CD8-positive, alpha-beta memory T cell (primary cell): Measurements from ENCODE around the gene COL26A1. TPM values are rescaled to one million over a fixed set of nuclear protein-coding genes. Genes with fewer than 3 reads are reported as not detected.

Source experiments
- CTCF ChIA-PET: fragments of 350-600 bp; sonication (Branson Sonifier 250); formaldehyde crosslinking; loops from one replicate; lab custom pipeline; 2021; ENCODE audit warnings: antibody characterized with exemption; lab: Charles Lee
- POLR2A ChIA-PET: fragments of 350-600 bp; sonication (Branson Sonifier 250); formaldehyde crosslinking; loops from one replicate; lab custom pipeline; 2021; ENCODE audit warnings: antibody characterized with exemption; lab: Charles Lee
- DNase-seq, 5 donors: peaks; one replicate each; pipeline versions ENCODE4 v3.0.0 to v3.0.0-alpha.2; 2020 to 2022; ENCODE audit warnings: mixed read lengths in 1 of 5
- H3K27ac ChIP-seq: one replicate; pipeline ENCODE4 v1.7.0; 2013; ENCODE audit warnings: low read depth, mild to moderate bottlenecking, low read length, moderate library complexity
- H3K27me3 ChIP-seq: 2 replicates; pipeline ENCODE4 v1.7.0; 2013; ENCODE audit warnings: low read length, mild to moderate bottlenecking; ENCODE audit not compliant: insufficient read depth, poor library complexity, severe bottlenecking
- H3K36me3 ChIP-seq: 2 replicates; pipeline ENCODE4 v1.7.0; 2013; ENCODE audit warnings: mild to moderate bottlenecking, low read length, moderate library complexity; ENCODE audit not compliant: insufficient read depth
- H3K4me1 ChIP-seq: 2 replicates; pipeline ENCODE4 v1.7.0; 2013; ENCODE audit warnings: mild to moderate bottlenecking, low read length, moderate library complexity; ENCODE audit not compliant: insufficient read depth
- H3K4me3 ChIP-seq: 2 replicates; pipeline ENCODE4 v1.7.0; 2013; ENCODE audit warnings: mild to moderate bottlenecking, low read length
- H3K9me3 ChIP-seq: 2 replicates; pipeline ENCODE4 v1.7.0; 2013; ENCODE audit warnings: mild to moderate bottlenecking, low read length
- H3K27ac Mint-ChIP-seq, 8 donors: one replicate each; pipeline ENCODE4 v1.8.0; 2020 to 2021; ENCODE audit warnings: mixed read lengths in 8 of 8, mild to moderate bottlenecking in 6 of 8, inconsistent platforms in 3 of 8, moderate library complexity in 3 of 8
- H3K27me3 Mint-ChIP-seq, 2 donors: one replicate each; pipeline ENCODE4 v1.8.0; 2020 to 2021; ENCODE audit warnings: mixed read lengths in 2 of 2, mild to moderate bottlenecking in 1 of 2, moderate library complexity in 1 of 2
- H3K36me3 Mint-ChIP-seq, 3 donors: one replicate each; pipeline ENCODE4 v1.8.0; 2020 to 2021; ENCODE audit warnings: mixed read lengths in 3 of 3, inconsistent platforms in 1 of 3, mild to moderate bottlenecking in 1 of 3
- H3K4me1 Mint-ChIP-seq, 3 donors: one replicate each; pipeline ENCODE4 v1.8.0; 2020 to 2021; ENCODE audit warnings: mixed read lengths in 3 of 3, inconsistent platforms in 1 of 3, mild to moderate bottlenecking in 1 of 3
- H3K4me3 Mint-ChIP-seq, 7 donors: one replicate each; pipeline ENCODE4 v1.8.0; 2020 to 2021; ENCODE audit warnings: mixed read lengths in 7 of 7, mild to moderate bottlenecking in 6 of 7, moderate library complexity in 4 of 7, inconsistent platforms in 2 of 7
- H3K9me3 Mint-ChIP-seq, 5 donors: one replicate each; pipeline ENCODE4 v1.8.0; 2020 to 2022; ENCODE audit warnings: mixed read lengths in 5 of 5, mild to moderate bottlenecking in 3 of 5, moderate library complexity in 2 of 5, inconsistent platforms in 1 of 5
- polyA plus RNA-seq: library from polyadenylated mRNA; unstranded; fragments of 300-500 nt; fragmentation: Illumina TruSeq; gene quantifications from one replicate; pipeline ENCODE4 v1.2.3, GENCODE V29; 2021
- total RNA-seq, 2 experiments: library from RNA; stranded (reverse); gene quantifications; one replicate each; pipeline ENCODE4 v1.2.3, GENCODE V29; 2021

COL26A1 gene
- total and polyA plus RNA-seq, 3 experiments from 2014 or later = not detected

DNA sequence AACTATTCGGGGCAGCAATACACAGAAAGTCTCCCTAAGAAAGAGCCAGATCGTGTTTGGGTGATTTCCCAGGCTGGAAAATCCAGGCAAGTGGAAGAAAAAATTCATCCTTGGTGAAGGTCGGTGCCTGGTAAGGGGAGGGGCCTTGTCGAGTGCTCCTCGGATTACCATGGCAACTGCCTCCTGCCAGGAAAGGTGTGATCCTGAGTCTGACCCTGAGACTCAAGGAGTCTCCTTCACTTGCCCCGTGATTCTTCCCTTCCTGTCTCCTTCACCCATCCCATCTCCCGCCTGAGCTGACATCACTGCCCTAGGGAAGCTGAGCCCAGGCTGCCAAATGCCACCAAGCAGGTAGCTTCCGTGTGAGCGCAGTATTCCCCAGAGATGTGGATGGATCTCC, 154.2 kb downstream of the COL26A1 start:
- peaks cover 16 to 26% of the 10 kb centered on the region in 2 donors for H3K27me3 Mint-ChIP-seq
- Histone ChIP-seq H3K4me3 (no peak overlapping the region), H3K4me1 (no peaks in the 10 kb centered on the region), H3K36me3 (no peaks in the 10 kb centered on the region), H3K9me3 (no peaks in the 10 kb centered on the region), H3K27me3 (no peaks in the 10 kb centered on the region), H3K27ac (no peak overlapping the region)
- POLR2A ChIA-PET = no interaction called here
- H3K27ac Mint-ChIP-seq = no peak overlapping the region
- CTCF ChIA-PET = no interaction called here
- DNase-seq = no peak
- no peaks in the 10 kb centered on the region for H3K4me1 Mint-ChIP-seq
- peaks cover 0 to 7% (median 0%) of the 10 kb centered on the region in 5 donors for H3K9me3 Mint-ChIP-seq
- no peak overlapping the region for H3K4me3 Mint-ChIP-seq
- no peaks in the 10 kb centered on the region for H3K36me3 Mint-ChIP-seq

GRCh38 chr7:101517304-101517703, 154.6 kb downstream of the COL26A1 start:
- H3K4me1 ChIP-seq = no peaks in the 10 kb centered on the region
- H3K27ac Mint-ChIP-seq = no peak overlapping the region
- no peak overlapping the region for H3K4me3 Mint-ChIP-seq
- no peaks in the 10 kb centered on the region for H3K36me3 ChIP-seq
- DNase-seq = no peak
- H3K9me3 Mint-ChIP-seq = peaks cover 0 to 7% (median 0%) of the 10 kb centered on the region in 5 donors
- no peaks in the 10 kb centered on the region for H3K27me3 ChIP-seq
- no peak overlapping the region for H3K27ac ChIP-seq
- POLR2A ChIA-PET = no interaction called here
- H3K27me3 Mint-ChIP-seq = peaks cover 13 to 26% of the 10 kb centered on the region in 2 donors
- H3K36me3 Mint-ChIP-seq = no peaks in the 10 kb centered on the region
- H3K4me3 ChIP-seq = no peak overlapping the region
- no peaks in the 10 kb centered on the region for H3K9me3 ChIP-seq
- CTCF ChIA-PET = no interaction called here
- H3K4me1 Mint-ChIP-seq = no peaks in the 10 kb centered on the region

DNA sequence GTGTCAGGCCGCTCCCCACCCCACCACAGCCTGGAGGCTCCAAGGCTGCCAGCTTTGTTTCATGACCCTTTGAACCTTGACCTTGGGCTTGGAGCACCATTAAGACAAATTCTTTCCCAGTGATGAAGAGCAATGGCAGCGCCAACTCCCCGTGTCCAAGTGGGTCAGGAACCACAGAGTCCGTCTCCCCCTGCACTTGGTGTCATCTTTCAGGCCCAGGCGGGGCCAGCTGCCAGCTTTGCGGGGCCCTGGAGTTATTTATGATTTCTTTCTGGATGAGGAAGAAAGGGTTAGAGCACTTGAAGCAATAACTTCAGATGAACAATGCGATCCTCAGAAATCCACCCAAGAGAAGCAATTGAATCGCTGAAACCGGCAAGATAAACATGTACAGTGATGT, 155.7 kb downstream of the COL26A1 start:
- DNase-seq = no peak
- H3K4me3 ChIP-seq = no peak overlapping the region
- H3K27me3 Mint-ChIP-seq = peaks cover 13 to 21% of the 10 kb centered on the region in 2 donors
- H3K36me3 ChIP-seq = no peaks in the 10 kb centered on the region
- no peaks in the 10 kb centered on the region for H3K4me1 Mint-ChIP-seq
- no peaks in the 10 kb centered on the region for H3K27me3 ChIP-seq
- ChIA-PET POLR2A (no interaction called here), CTCF (no interaction called here)
- H3K27ac Mint-ChIP-seq = no peak overlapping the region
- H3K36me3 Mint-ChIP-seq = no peaks in the 10 kb centered on the region
- no peaks in the 10 kb centered on the region for H3K4me1 ChIP-seq
- no peaks in the 10 kb centered on the region for H3K9me3 ChIP-seq
- peaks cover 0 to 7% (median 0%) of the 10 kb centered on the region in 5 donors for H3K9me3 Mint-ChIP-seq
- H3K4me3 Mint-ChIP-seq = no peak overlapping the region
- H3K27ac ChIP-seq = no peak overlapping the region

- Mint-ChIP-seq H3K36me3 (no peaks in the 10 kb centered on the region), H3K27ac (no peak overlapping the region), H3K4me3 (no peak overlapping the region), H3K27me3 (peaks cover 13 to 14% of the 10 kb centered on the region in 2 donors), H3K9me3 (peaks cover 0 to 7% (median 0%) of the 10 kb centered on the region in 5 donors), H3K4me1 (no peaks in the 10 kb centered on the region)
- Histone ChIP-seq H3K4me1 (no peaks in the 10 kb centered on the region), H3K36me3 (no peaks in the 10 kb centered on the region), H3K27me3 (no peaks in the 10 kb centered on the region), H3K9me3 (no peaks in the 10 kb centered on the region), H3K4me3 (no peak overlapping the region), H3K27ac (no peak overlapping the region)
- DNase-seq = no peak
- ChIA-PET POLR2A (no interaction called here), CTCF (no interaction called here)
Measured at GRCh38 chr7:101519324-101520023, 156.8 kb downstream of the COL26A1 start.

- POLR2A ChIA-PET = no interaction called here
Measured at GRCh38 chr7:101521430-101521925, 158.8 kb downstream of the COL26A1 start.

GRCh38 chr7:101522021-101522420, 159.3 kb downstream of the COL26A1 start:
- H3K9me3 Mint-ChIP-seq = peaks cover 0 to 7% (median 0%) of the 10 kb centered on the region in 5 donors
- Histone ChIP-seq H3K9me3 (no peaks in the 10 kb centered on the region), H3K27me3 (no peaks in the 10 kb centered on the region), H3K4me3 (no peak overlapping the region), H3K36me3 (no peaks in the 10 kb centered on the region), H3K4me1 (no peaks in the 10 kb centered on the region), H3K27ac (no peak overlapping the region)
- DNase-seq = no peak
- H3K27me3 Mint-ChIP-seq = peaks cover 5 to 16% of the 10 kb centered on the region in 2 donors
- no peak overlapping the region for H3K27ac Mint-ChIP-seq
- H3K4me3 Mint-ChIP-seq = no peak overlapping the region
- no peaks in the 10 kb centered on the region for H3K4me1 Mint-ChIP-seq
- POLR2A ChIA-PET = no interaction called here
- CTCF ChIA-PET = no interaction called here
- no peaks in the 10 kb centered on the region for H3K36me3 Mint-ChIP-seq

More at GRCh38 chr7:101521430-101521925, 158.8 kb downstream of the COL26A1 start:
- Histone ChIP-seq H3K4me1 (no peaks in the 10 kb centered on the region), H3K27me3 (no peaks in the 10 kb centered on the region), H3K4me3 (no peak overlapping the region), H3K27ac (no peak overlapping the region), H3K9me3 (no peaks in the 10 kb centered on the region), H3K36me3 (no peaks in the 10 kb centered on the region)
- no peak overlapping the region for H3K27ac Mint-ChIP-seq
- DNase-seq = no peak
- no peaks in the 10 kb centered on the region for H3K4me1 Mint-ChIP-seq
- no peak overlapping the region for H3K4me3 Mint-ChIP-seq
- peaks cover 7 to 16% of the 10 kb centered on the region in 2 donors for H3K27me3 Mint-ChIP-seq
- CTCF ChIA-PET = no interaction called here
- peaks cover 0 to 7% (median 0%) of the 10 kb centered on the region in 5 donors for H3K9me3 Mint-ChIP-seq
- no peaks in the 10 kb centered on the region for H3K36me3 Mint-ChIP-seq

DNA sequence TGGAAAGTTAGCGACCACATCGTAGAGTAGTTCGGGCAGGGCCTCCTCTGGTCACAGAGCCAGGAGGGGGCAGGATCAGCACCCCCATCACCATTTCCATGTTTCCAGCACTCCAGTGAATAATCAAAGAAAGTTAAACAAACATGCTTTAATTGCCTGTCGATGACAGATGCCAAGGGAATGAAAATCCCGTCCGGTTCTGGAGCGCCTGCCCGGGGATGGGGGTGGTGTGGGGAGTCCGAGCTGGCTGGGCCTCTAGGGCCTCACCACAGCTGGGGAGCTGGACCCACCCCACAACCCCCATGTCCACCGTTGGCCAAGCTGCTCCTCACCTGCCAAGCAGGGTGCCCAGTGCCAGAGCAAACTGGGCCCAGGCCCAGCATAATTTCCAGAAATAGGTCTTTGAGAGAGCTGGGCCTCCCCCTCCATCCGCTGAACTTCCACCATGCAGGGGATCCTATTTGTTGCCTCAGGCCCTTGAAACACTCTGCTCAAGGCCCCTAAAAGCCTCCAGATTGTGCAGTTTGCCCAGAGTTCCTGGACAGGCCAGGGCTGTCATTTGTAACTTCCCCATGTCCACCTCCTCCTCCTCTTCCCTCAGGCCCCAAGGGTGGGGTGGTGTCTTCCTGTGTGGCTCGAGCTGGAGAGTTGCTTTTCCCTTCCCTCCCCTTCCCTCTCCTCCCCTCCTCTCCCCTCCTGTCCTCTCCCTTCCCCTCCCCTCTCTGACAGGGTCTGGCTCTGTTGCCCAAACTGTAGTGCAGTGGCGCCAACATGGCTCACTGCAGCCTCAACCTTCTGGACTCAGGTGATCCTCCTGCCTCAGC, 165.4 kb downstream of the COL26A1 start:
- DNase-seq = no peak
- Histone ChIP-seq H3K4me3 (no peak overlapping the region), H3K27ac (no peak overlapping the region), H3K36me3 (no peaks in the 10 kb centered on the region), H3K4me1 (no peaks in the 10 kb centered on the region), H3K27me3 (no peaks in the 10 kb centered on the region), H3K9me3 (no peaks in the 10 kb centered on the region)
- Mint-ChIP-seq H3K4me1 (no peaks in the 10 kb centered on the region), H3K27me3 (peaks cover 21 to 27% of the 10 kb centered on the region in 2 donors), H3K27ac (peak overlapping the region in 1 of 8 donors; percentile 62), H3K9me3 (peaks cover 0 to 2% (median 0%) of the 10 kb centered on the region in 5 donors), H3K4me3 (no peak overlapping the region), H3K36me3 (no peaks in the 10 kb centered on the region)
- ChIA-PET CTCF (no interaction called here), POLR2A (no interaction called here)

DNA sequence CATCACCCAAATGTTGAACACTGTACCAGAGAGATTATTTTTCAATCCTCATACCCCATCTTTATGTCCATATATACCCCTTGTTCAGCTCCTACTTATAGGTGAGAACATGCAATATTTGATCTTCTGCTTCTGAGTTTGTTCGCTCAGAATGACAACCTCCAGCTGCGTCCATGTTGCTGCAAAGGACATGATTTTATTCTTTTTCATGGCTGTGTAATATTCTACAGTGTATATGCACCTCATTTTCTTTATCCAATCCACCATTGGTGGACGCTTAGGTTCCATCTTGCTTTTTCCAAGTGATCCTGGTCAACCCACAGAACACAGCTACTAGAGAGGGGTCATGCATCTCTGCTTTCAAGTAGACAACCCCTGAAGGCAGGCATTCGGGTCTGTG, 166.9 kb downstream of the COL26A1 start:
- POLR2A ChIA-PET = no interaction called here
- no peaks in the 10 kb centered on the region for H3K27me3 ChIP-seq
- Mint-ChIP-seq H3K27me3 (peaks cover 25 to 31% of the 10 kb centered on the region in 2 donors), H3K9me3 (peaks cover 0 to 2% (median 0%) of the 10 kb centered on the region in 5 donors), H3K36me3 (no peaks in the 10 kb centered on the region), H3K4me3 (no peak overlapping the region), H3K4me1 (no peaks in the 10 kb centered on the region), H3K27ac (no peak overlapping the region)
- DNase-seq = no peak
- no peaks in the 10 kb centered on the region for H3K9me3 ChIP-seq
- CTCF ChIA-PET = interaction anchor here (1.0 kb wide), 1 partner anchor 13 kb away, joined by 3 read pairs; no protein-coding TSS in a partner anchor
- no peaks in the 10 kb centered on the region for H3K36me3 ChIP-seq
- no peak overlapping the region for H3K4me3 ChIP-seq
- no peaks in the 10 kb centered on the region for H3K4me1 ChIP-seq
- H3K27ac ChIP-seq = no peak overlapping the region
